Testis (tissue), 3 donors: ENCODE results near the gene RASSF7. TPM values are rescaled to one million over a fixed set of nuclear protein-coding genes. Genes with fewer than 3 reads are reported as not detected.

Experiments used
- DNase-seq: peaks from one replicate; pipeline ENCODE4 v3.0.0-alpha.2; 2019
- H3K27ac ChIP-seq, 2 donors: fragments of 200-600 bp; sonication (generic); one replicate each; pipeline ENCODE4 v1.5.1; 2019
- H3K27me3 ChIP-seq: fragments of 200-600 bp; sonication (generic); one replicate; pipeline ENCODE4 v1.5.1; 2019
- H3K36me3 ChIP-seq: fragments of 200-600 bp; sonication (generic); one replicate; pipeline ENCODE4 v1.5.1; 2017; ENCODE audit warnings: low read depth; ENCODE audit errors: missing control alignments
- H3K4me1 ChIP-seq: fragments of 200-600 bp; sonication (generic); one replicate; pipeline ENCODE4 v1.5.1; 2019
- H3K4me3 ChIP-seq, 2 donors: fragments of 200-600 bp; sonication (generic); one replicate each; pipeline ENCODE4 v1.5.1; 2017 to 2019
- H3K9me3 ChIP-seq: fragments of 200-600 bp; sonication (generic); one replicate; pipeline ENCODE4 v1.5.1; 2017
- POLR2A ChIP-seq: fragments of 450-650 bp; IDR thresholded peaks from one replicate; pipeline ENCODE4 v1.6.1; 2017; ENCODE audit warnings: antibody characterized with exemption, mild to moderate bottlenecking, moderate library complexity
- WGBS, 2 donors: methylation state at CpG; one replicate each; pipeline ENCODE4 v1.1.5; 2018; 5-methylcytosine and 5-hydroxymethylcytosine counted together
- intact Hi-C: fragments of 100-400 bp; cut with DNase I; formaldehyde crosslinking; loops from one replicate; pipeline ENCODE4 v1.15.1; 2023; ENCODE audit warnings: low total_unique reads
- polyA plus RNA-seq: library from polyadenylated mRNA; stranded (reverse); fragments of 350-450 nt; fragmentation: Illumina TruSeq; extraction: RNeasy Lipid Tissue Mini Kit (QIAGEN cat#74804); gene quantifications from one replicate; pipeline ENCODE4 v1.2.3, GENCODE V29; 2014; ENCODE audit warnings: low read depth, low replicate concordance; ENCODE audit not compliant: insufficient read depth
- total RNA-seq, 2 donors: library from RNA; depleted of rRNA; stranded (reverse); fragments of >200 nt; gene quantifications; one replicate each; pipeline ENCODE4 v1.2.3, GENCODE V29; 2016
- TF ChIP-seq, protein P1 (sequence below), 3 experiments: fragments of 450-650 bp in 2 of 3; fragments of 200-600 bp in 1 of 3; sonication (generic) in 1 of 3; IDR thresholded peaks; one replicate each; pipeline ENCODE4 v1.5.1; 2016 to 2019; ENCODE audit warnings: antibody characterized with exemption in 3 of 3, mild to moderate bottlenecking in 2 of 3, moderate library complexity in 1 of 3

RASSF7 gene
- total and polyA plus RNA-seq, 3 donors from 2014 or later = 13.2 to 35.7 (median 22.0) TPM

GRCh38 chr11:575313-575995, 14.7 kb downstream of the RASSF7 start:
- no peaks in the 10 kb centered on the region for H3K27me3 ChIP-seq
- H3K36me3 ChIP-seq = no peaks in the 10 kb centered on the region
- WGBS, 2 donors = 0 to 2% methylated on average over 10 to 18 of the region's 81 CpGs
- intact Hi-C loops = no loop called here
- no peak for DNase-seq
- TF ChIP-seq POLR2A = no peak
- TF ChIP-seq, protein P1, sequence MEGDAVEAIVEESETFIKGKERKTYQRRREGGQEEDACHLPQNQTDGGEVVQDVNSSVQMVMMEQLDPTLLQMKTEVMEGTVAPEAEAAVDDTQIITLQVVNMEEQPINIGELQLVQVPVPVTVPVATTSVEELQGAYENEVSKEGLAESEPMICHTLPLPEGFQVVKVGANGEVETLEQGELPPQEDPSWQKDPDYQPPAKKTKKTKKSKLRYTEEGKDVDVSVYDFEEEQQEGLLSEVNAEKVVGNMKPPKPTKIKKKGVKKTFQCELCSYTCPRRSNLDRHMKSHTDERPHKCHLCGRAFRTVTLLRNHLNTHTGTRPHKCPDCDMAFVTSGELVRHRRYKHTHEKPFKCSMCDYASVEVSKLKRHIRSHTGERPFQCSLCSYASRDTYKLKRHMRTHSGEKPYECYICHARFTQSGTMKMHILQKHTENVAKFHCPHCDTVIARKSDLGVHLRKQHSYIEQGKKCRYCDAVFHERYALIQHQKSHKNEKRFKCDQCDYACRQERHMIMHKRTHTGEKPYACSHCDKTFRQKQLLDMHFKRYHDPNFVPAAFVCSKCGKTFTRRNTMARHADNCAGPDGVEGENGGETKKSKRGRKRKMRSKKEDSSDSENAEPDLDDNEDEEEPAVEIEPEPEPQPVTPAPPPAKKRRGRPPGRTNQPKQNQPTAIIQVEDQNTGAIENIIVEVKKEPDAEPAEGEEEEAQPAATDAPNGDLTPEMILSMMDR (IDR thresholded peaks at IDR 0.05) = no peak
- H3K4me3 ChIP-seq = peak overlapping the region; percentile 72 to 83
- H3K27ac ChIP-seq = peak overlapping the region; percentile 75 to 82
- H3K4me1 ChIP-seq = peaks cover 51% of the 10 kb centered on the region
- no peaks in the 10 kb centered on the region for H3K9me3 ChIP-seq

- TF ChIP-seq POLR2A = no peak
- TF ChIP-seq, protein P1 (IDR thresholded peaks at IDR 0.05) = peak in 1 of 3 experiments; percentile 11
- no peaks in the 10 kb centered on the region for H3K9me3 ChIP-seq
- intact Hi-C loops = no loop called here
- peak; percentile 96 for DNase-seq
- H3K4me1 ChIP-seq = peaks cover 51% of the 10 kb centered on the region
- no peaks in the 10 kb centered on the region for H3K36me3 ChIP-seq
- WGBS, 2 donors = 0% methylated on average over 21 to 42 of the region's 99 CpGs
- H3K27ac ChIP-seq = peak within 1 kb of the TSS; percentile 92 to 97
- peak within 1 kb of the TSS; percentile 80 to 86 for H3K4me3 ChIP-seq
- no peaks in the 10 kb centered on the region for H3K27me3 ChIP-seq
These were observed 15.4 kb downstream of the RASSF7 start, which contains the start of gene PHRF1 for GRCh38 chr11:575996-576768. Gene PHRF1, plus strand, starts transcription at chr11:576470. Its CDS starts 5,043 bp downstream, at chr11:581513.

- peak overlapping the region in 1 of 2 donors; percentile 92 for H3K27ac ChIP-seq
- TF ChIP-seq POLR2A = no peak
- TF ChIP-seq, protein P1 (IDR thresholded peaks at IDR 0.05) = no peak
- H3K27me3 ChIP-seq = no peaks in the 10 kb centered on the region
- H3K4me1 ChIP-seq = peaks cover 51% of the 10 kb centered on the region
- intact Hi-C loops = no loop called here
- WGBS, 2 donors = 2 to 4% methylated on average over 19 to 36 of the region's 48 CpGs
- H3K36me3 ChIP-seq = no peaks in the 10 kb centered on the region
- H3K9me3 ChIP-seq = no peaks in the 10 kb centered on the region
- H3K4me3 ChIP-seq = peak overlapping the region; percentile 80 to 86
- no peak for DNase-seq
These were observed 16.2 kb downstream of the RASSF7 start for GRCh38 chr11:576811-577610.

- H3K36me3 ChIP-seq = no peaks in the 10 kb centered on the region
- no peak overlapping the region for H3K27ac ChIP-seq
- DNase-seq = no peak
- TF ChIP-seq, protein P1 (IDR thresholded peaks at IDR 0.05) = no peak
- no peak for TF ChIP-seq POLR2A
- H3K4me3 ChIP-seq = peak overlapping the region; percentile 80 to 86
- H3K4me1 ChIP-seq = peaks cover 51% of the 10 kb centered on the region
- WGBS, 2 donors = 29 to 34% methylated on average over 6 of the region's 6 CpGs
- H3K27me3 ChIP-seq = no peaks in the 10 kb centered on the region
- intact Hi-C loops = no loop called here
- H3K9me3 ChIP-seq = no peaks in the 10 kb centered on the region
These were observed 16.8 kb downstream of the RASSF7 start for GRCh38 chr11:577611-577894.
